Activated CD4-positive, alpha-beta T cell treated with anti-CD3 and anti-CD28 coated beads for 24 hours (primary cell): Measurements from ENCODE around the gene APP.
"Not testable (repeated sequence)": the region's sequence is repeated elsewhere in the genome, so short reads cannot be mapped to it uniquely, and the experiment has no call there.

ENCODE experiments used
- DNase-seq, 2 donors: peaks; one replicate each; pipeline ENCODE4 v3.0.0-alpha.2; 2020; ENCODE audit warnings: low read depth in 2 of 2

APP gene

DNA sequence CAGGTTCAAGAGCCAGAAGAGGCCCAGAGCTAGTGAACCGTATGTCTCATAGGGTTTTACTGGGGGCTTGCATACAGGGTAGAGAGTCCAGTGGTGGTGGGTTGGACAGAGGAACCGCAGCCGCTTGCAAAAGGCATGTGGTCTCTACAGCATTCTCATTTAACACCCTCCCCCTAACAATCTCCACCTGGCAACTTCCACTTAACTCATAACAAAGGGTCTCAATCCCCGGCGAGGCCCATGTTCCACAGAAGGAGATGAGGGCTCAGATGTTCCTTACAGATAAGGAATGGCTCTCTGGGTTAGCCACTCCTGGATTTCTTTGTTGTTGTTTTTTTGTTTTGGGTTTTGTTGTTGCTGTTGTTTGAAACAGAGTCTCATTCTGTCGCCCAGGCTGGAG lies 106.1 kb downstream of the APP start:
- no peak for DNase-seq

DNA sequence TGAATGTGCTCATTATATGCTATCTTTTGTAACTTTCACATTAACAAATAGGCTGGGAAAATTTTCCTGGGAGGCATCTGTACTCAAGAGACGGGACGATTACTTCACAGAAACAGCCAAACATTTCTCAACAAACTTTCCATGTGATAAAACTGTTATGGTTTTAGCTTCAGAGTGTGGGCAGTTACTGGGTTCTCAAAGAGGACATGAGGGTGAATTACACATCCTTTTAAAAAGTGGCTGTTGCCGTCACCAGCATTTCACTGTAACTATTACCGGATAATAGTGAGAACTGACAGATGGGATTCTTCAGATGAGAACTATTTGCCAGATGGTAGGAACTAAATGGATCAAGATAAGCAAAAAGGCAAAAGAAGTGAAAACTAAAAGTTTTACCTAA lies 109.1 kb downstream of the APP start:
- DNase-seq, result no peak

DNA sequence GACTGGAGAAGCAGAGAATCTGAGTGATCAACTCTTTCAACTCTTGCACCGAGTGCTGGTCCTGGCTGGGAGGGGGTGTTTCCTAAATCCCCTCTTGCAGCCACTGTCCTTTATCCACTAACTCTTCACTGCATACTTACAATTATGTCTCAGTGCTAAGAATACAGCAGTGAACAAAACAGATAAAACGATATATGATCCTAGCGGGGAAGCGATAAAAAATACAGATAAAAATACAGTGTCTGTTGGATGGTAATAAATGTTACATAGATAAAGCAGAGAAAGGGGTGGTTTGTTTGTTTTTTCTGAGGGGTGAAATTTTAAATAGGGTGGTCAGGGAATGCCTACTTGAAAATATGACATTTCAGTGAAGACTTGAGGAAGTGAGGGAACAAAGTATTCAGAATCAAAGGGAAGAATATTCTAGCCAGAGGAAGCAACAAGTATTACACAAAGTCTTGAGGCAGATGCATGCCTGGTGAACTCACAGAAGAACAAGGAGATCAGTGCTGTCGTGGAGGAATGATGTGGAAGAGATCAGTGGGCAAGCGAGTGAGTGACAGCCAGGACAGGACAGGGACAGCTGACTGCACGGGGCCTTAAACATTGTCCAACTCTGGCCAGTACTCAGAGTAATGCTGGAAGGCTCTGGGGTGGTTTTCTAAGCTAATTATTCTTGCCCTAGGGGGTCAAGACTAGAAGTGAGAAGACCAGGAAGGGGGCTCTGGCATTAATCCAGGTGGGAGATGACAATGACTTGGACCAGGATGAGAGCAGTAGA lies 110.0 kb downstream of the APP start:
- DNase-seq, result no peak

DNA sequence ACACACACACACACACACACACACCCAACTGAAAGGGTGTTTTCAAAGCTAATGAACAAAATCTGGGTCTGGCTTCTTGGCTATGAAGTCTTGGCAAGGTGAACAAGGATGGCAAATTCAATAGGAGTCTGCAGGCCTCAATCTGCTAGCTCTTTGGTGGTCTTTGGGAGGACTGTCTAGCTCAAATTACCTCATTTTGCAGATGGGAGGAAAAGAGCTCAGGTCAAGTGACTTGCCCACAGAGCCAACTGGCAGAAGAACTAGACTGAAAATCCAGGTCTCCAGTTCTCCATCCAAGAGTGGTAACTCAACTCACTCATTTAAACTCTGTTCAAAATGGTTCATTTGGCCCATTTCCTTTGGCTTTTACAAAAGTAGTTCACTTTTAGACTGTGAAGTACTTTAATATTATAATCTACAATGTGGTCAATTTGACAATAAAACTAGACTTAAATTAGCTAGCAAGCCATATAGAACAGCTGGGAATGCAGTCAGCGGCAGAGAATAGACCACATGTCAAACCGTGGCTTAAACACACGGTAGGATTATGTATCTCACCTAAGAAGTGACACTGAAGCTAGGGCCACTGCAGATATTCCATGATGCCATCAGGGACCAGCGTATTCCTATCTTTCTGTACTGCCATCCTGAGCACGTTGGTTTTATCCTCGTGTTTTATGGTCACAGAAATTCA lies 112.9 kb downstream of the APP start:
- no peak for DNase-seq

DNA sequence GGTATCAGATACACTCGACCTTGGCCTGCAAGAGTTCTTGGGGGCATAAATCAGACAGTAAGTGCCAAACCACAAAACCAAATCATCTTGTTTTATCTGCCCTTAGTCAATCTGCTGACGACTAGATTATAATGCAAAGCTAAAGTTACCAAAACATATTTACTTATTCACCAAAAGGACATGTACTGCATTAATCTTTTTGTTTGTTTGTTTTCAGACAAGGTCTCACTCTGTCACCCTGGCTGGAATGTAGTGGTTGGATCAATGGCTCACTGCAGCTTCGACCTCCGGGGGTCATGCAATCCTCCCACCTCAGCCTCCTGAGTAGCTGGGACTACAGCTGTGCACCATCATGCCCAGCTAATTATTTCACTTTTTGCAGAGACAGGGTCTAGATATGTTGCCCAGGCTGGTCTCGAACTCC lies 114.7 kb downstream of the APP start:
- DNase-seq, result no peak

DNA sequence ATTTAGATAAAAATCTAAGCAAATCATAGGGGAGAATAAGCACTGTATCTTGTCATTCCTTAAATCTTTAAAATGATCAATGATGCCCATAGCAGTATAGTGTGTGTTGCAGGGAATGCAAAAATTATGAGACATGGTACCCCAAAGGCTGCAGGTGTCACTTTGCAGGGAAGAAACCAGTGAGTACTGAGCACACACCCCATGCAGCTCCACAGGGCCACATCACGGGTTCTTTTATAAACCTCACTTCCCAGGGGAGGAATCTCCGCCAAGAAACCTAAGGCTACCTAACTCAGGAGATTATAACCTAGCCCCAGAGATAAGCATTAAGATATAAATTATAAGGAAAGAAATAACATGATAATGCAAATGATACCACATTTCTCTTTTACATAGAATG lies 115.6 kb downstream of the APP start:
- no peak for DNase-seq

DNA sequence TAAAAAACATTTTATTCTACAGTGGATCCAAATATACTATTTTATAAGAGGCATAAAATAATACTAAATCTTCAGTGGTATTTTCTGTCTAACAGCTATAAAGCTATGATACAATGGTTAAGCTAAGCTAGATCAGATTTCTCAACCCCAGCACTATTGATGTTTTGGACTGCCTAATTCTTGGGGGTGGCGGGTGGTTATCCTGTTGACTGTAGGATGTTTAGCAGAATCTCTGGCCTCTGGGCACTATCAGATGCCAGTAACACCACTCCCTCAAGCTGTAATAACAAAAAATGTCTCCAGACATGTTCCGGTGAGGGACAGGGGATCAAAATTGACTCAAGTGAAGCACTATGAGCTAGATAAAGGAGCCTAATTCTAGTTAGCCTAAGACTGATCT lies 118.5 kb downstream of the APP start:
- no peak for DNase-seq

DNA sequence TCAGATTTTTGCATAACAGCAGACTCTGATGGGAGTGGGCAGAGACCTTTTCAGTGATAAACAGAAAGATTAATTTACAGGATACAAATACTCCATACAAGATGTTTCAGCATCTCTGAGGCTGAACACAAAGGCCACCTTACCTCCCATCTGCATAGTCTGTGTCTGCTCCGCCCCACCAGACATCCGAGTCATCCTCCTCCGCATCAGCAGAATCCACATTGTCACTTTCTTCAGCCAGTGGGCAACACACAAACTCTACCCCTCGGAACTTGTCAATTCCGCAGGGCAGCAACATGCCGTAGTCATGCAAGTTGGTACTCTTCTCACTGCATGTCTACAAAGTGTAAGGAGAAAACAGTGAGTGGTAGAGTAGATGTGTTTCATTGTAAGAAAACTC lies 119.7 kb downstream of the APP start:
- DNase-seq, result no peak

DNA sequence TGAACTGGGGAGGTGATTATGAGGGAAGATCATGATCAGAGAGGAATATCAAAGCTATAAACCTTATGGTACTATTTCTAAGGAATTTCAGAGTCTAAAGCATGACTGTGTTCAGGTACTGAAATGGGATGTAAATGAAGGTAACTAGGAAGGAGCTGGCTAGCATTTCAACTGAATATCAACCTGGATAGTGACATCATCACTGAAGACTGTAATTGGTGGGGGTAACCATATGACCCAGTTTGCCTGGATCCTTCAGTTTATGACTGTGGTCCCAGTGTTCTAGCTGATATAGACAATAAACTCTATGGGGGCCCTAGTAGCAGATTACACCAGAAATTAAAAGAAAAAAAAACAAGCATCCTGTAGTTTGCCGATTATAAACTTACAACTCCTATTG lies 120.8 kb downstream of the APP start:
- DNase-seq, result no peak

DNA sequence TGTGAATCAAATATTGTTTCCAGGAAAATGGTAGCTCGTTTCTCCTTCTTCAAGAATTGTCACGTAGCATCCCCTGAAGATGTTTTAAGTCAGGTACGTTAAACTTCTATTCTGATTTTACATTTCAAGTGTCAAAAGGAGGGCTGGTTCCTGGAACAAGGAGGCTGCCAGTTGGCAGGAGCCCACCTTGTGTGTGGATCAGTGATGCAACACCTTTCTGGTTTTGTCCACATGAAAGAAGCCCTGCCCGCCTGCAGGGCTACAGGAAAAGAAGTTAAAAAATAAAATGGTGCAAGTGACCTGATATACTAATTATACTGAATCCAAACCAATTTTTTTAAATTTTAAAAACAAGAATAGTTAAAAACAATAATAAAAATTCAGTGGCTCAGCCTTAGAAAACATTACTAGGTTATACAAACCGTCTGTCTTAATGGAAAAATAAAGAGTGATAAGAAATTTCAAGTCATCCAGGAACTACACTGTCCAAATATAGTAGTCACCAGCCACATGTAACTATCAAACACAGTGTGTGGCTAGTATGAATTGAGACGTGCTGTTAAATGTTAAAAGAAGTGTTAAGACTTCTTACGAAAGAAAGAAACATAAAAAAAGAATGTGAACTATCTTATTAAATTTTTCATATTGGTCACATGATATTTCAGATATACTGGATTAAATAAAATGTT lies 123.1 kb downstream of the APP start:
- no peak for DNase-seq

DNA sequence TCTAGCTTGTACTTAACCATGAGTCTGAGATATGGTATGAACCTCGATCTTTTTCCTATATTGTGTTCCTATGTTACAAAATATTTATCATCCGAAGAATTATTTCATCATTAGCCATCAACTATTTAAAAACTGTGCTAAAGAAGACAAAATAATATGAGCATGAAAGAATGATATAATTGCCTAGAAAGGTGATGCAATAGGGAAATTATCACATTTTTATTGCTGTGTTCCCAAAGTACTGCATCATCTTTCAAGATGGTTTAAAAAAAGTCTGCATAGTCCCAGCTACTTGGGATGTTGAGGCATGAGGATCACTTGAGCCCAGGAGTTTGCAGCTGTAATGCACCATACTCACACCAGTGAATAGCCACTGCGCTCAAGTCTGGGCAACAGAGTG lies 126.7 kb downstream of the APP start:
- no peak for DNase-seq

DNA sequence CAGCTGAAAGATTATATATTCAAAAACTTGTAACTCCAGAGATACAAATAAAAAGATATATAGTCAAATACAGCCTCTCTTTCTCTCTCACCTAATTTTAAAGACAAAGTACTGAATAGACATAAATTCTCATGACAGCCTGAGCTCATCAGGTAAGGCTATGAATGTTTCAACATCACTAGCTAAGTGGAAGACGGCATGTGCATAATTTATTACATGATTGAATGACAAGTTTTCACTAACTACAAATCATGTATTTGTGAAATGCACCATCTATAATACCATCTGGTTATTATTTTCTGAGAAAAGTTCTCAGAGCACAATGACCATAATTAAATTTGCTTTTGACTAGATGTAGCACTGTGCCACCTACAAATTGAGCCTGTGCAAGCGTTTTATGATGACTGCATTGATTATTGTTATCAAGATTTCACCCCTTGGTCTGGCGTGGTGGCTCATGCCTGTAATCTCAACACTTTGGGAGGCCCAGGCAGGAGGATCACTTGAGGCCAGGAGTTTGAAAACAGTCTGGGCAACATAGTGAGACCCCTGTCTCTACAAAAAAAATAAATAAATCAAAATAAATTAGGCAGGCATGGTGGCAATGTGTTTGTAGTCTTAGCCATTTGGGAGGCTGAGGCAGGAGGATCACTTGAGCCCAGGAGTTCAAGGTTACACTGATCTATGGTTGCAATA lies 128.2 kb downstream of the APP start:
- no peak for DNase-seq

DNA sequence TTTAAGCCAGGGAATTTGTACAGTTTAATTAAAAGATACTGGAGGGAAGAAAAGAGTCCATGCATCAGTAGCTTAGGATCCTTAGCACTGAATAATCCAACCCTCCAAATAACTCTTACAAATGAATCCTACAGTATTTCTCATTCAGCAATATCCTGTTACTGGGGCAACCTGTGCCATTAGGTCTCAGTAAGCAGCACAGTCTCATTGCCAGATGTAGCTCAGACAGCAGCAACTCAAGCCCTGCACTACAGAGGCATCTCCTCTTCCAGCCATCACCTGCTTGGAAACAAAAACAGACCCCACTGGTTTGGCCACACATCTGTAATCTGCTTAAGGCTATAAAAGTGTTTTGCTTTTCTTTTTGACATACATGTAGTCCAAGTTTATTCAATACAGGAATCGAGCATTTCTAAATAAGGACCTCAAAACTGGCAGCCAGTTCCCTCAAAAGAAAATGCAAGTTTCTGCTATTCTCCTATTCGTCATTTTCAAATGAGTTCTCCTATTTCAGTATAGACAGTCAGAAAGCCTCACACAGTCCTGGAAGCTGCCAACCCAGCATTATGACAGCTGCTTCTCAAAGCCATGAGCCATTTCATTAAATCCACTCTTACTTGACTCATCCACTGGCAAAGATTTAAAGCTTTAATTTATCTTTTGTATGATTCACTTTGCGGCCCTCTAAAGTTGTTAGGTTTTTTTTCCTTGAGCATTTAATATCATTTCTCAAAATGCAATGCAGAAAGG lies 129.0 kb downstream of the APP start:
- no peak for DNase-seq

DNA sequence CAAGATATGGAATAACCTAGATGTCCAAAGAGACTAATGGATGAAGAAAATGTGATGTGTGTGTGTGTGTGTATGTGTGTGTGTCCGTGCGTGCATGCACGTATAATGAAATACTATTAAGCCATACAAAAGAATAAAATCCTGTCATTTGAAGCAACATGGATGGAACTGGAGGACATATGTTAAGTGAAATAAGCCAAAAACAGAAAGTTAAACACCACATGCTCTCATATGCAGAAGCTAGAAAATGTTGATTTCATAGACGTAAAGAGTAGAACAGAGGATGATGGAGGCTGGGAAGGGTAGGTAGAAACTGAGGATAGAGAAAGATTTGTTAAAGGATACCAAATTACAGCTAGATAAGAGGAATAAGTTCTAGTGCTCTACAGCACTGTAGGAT lies 133.7 kb downstream of the APP start:
- DNase-seq, result no peak

DNA sequence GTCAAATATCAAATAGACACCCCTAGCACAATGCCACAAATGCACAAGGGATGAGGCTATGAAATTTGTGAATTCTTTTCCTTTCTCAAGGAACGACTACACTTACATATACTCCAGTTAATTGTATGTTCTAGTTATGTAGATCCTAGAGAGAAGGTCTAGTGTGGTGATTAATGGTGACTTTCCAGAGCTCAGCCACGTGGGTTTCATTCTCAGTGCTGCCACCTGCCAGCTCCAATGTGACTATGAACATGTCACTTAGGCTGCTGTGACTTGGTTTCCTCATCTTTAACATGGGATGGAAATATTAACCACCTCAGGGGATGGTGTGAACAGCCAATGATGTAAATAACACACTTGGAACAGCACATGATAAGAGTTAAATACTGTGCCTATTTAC lies 138.3 kb downstream of the APP start:
- DNase-seq, result no peak

DNA sequence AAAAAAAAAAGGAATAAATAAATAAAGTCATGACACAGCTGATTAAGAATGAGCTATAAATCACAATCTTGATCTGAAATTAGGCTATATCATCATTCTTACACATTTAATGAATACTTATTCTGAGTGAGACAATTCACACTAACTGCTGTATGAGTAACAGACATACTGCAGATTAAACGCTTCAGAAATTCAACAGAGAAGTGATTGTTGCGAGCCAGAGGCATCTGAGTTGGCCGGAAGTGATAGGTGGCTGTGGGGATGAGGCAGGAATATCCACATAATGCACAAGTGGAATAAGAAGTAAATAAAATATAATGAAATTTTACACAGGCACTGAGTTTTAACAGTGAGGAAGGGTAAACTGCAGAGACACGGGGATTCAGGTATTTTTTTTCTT lies 142.4 kb downstream of the APP start:
- no peak for DNase-seq

DNA sequence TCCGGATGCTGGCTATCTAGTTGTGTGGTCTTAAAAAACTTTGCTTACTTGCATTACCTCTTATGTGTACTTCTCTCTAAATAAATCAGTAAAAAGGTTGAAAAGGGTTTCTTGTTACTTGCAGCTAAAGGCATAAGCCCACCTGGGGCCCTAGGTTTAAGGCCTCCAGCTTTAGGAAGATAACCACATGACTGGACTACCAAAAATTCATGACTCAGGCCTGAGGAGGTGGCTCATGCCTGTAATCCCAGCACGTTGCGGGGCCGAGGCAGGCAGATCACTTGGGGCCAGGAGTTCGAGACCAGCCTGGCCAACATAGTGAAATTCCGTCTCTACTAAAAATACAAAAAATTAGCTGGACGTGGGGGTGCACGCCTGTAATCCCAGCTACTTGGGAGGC lies 142.9 kb downstream of the APP start:
- DNase-seq, result no peak

DNA sequence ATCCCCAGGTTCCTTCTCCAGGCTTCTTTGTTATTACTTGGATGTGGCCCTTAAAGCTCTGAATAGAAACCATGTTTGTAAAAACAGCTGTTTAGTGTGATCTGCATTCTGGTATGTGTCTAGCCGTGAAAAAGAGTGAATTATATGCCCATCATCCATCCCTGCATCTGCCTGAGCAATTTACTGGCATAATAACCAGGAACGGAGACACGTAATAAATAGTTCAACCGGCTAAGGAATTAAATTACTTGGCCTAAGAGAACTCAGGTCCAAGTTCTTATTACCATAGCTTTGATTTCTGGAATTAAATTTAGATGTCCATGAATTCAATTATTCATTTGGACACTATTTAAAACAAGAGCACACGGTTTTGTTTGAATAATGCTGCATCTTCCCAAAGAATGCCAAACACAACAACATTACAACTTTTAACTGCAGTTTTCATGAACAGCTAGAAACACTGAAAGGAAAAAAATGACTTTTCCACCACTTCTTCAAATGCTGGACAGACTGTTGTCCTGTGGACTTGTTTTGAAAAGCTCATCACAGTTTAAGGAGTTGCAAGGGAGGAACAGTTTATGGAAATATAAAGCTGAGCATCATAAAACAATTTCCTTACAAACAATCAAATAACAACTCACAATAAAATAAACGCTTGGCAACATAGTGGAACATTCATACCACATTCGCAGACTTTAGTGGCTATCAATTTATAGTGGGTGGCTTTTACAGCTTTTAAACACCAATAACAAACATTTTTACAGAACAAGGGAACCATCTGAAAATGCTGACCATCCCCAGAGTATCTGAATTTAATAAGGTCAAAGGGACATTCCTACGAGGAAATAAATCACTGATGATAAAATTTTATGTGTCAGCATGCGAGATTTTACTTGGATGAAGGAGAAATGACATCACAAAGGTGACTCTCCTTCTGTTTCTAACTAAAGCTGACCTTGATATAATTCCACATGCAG lies 144.7 kb downstream of the APP start:
- no peak for DNase-seq

DNA sequence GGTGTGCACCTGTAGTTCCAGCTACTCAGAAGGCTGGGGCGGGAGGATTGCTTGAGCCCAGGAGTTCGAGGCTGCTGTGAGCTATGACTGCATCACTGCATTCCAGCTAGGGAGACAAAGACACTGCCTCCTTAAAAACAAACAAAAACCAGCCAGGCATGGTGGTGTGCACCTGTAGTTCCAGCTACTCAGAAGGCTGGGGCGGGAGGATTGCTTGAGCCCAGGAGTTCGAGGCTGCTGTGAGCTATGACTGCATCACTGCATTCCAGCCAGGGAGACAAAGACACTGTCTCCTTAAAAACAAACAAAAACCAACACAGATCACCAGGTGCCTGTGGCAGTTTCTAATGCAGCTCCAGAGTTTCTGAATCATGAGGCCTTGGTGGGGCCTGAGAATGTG lies 147.2 kb downstream of the APP start:
- not testable (repeated sequence) for DNase-seq

DNA sequence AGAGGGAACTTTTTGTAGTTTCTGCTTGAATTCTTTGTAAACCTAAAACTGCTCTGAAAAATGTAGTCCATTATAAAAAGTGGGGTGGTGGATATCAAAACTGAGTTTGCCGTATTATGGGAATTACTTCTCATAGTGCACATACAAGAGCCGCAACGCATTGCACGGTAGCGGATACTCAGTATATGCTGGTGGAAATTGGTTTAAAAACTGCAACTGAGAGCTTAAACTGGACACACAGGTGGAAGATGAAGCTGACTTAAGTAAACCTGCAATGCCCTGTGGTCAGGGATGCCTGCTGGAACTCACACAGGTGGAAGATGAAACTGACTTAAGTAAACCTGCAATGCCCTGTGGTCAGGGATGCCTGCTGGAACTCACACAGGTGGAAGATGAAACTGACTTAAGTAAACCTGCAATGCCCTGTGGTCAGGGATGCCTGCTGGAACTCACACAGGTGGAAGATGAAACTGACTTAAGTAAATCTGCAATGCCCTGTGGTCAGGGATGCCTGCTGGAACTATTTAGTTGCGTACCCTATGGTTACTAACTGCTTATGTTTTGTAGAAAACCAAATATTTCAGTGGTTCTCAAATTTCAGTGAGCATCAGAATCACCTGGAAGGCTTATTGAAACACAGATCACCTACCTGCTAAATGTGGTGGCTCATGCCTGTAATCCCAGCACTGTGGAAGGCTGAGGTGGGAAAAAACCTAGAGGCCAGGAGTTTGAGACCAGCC lies 147.8 kb downstream of the APP start:
- not testable (repeated sequence) for DNase-seq
